NB4 (cell line): Measurements from ENCODE around the gene FAM47E.
"Not testable (repeated sequence)": the region's sequence is repeated elsewhere in the genome, so short reads cannot be mapped to it uniquely, and the experiment has no call there.

ENCODE experiments used
- DNase-seq: peaks from one replicate; pipeline ENCODE4 v3.0.0; 2010; ENCODE audit warnings: low read depth
- H3K4me3 ChIP-seq: one replicate; pipeline ENCODE4 v1.5.1; 2011; ENCODE audit warnings: mild to moderate bottlenecking, low read depth, low read length, moderate library complexity
- CTCF ChIP-seq: IDR thresholded peaks from one replicate; pipeline ENCODE4 v1.5.1; 2012; ENCODE audit warnings: low read depth, low read length
- MYC ChIP-seq: IDR thresholded peaks from 2 replicates; pipeline ENCODE4 v1.6.1; 2011; ENCODE audit warnings: low read depth, low read length
- POLR2A ChIP-seq: IDR thresholded peaks from 2 replicates; pipeline ENCODE4 v1.6.1; 2011; ENCODE audit warnings: mild to moderate bottlenecking; ENCODE audit not compliant: insufficient read length; ENCODE audit errors: extremely low read depth
- TF ChIP-seq, protein P1 (sequence below): IDR thresholded peaks from 2 replicates; pipeline ENCODE4 v1.6.1; 2011; ENCODE audit warnings: low read depth, low read length

Gene FAM47E

DNA sequence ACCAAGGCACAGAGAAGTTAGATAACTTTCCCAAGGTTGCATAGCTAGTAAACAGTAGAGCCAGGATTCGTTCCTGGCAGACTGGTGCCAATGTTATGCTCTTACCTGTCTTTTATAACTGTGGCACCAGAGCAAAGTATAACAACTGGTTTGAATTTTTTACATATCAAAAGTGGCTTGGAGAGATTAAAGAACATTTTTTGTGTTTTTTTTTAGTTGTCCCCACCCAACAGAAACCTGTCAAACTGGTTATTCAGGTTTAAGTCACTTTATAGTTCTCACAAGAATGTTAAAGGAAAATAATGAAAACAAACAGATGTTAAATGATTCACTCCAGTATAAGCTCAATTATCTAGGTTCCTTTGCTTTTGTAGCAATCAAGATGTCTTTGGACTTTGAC, 15.6 kb upstream of the FAM47E start:
- TF ChIP-seq CTCF = no peak
- TF ChIP-seq, protein P1, sequence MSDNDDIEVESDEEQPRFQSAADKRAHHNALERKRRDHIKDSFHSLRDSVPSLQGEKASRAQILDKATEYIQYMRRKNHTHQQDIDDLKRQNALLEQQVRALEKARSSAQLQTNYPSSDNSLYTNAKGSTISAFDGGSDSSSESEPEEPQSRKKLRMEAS = no peak
- TF ChIP-seq POLR2A = no peak
- TF ChIP-seq MYC = no peak
- no peak overlapping the region for H3K4me3 ChIP-seq
- DNase-seq = no peak

GRCh38 chr4:76238236-76238635, 13.3 kb upstream of the FAM47E start:
- no peak for DNase-seq
- TF ChIP-seq, protein P1 = no peak
- no peak for TF ChIP-seq MYC
- H3K4me3 ChIP-seq = no peak overlapping the region

- no peak overlapping the region for H3K4me3 ChIP-seq
- no peak for DNase-seq
- TF ChIP-seq POLR2A (no peak), CTCF (no peak), MYC (no peak)
- TF ChIP-seq, protein P1 = no peak
Observed at GRCh38 chr4:76238701-76239100, 12.8 kb upstream of the FAM47E start.

DNA sequence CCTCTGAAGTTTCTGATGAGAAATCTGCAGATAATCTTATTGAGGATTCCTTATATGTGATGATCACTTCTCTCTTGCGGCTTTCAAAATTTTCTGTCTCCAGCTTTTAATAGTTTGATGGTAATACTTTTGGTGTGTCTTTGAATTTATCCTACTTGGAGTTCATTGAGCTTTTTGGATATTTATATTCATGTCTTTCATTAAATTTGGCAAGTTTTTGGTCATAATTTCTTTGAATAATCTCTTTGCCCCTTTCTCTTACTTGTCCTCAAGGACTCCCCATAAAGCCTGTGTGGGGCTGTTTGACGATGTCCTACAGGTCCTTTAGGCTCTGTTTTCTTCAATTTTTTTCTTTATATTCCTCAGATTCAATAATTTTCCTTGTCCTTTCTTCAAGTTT, 11.3 kb upstream of the FAM47E start:
- DNase-seq = no peak
- H3K4me3 ChIP-seq = no peak overlapping the region
- TF ChIP-seq, protein P1 = no peak
- TF ChIP-seq CTCF = no peak
- TF ChIP-seq POLR2A = no peak
- no peak for TF ChIP-seq MYC

GRCh38 chr4:76243877-76244276, 7.6 kb upstream of the FAM47E start:
- not testable (repeated sequence) for DNase-seq

GRCh38 chr4:76246025-76246424, 5.5 kb upstream of the FAM47E start:
- TF ChIP-seq, protein P1 = no peak
- TF ChIP-seq CTCF (no peak), POLR2A (no peak), MYC (no peak)
- H3K4me3 ChIP-seq = no peak overlapping the region
- no peak for DNase-seq

More at GRCh38 chr4:76243877-76244276, 7.6 kb upstream of the FAM47E start:
- not testable (repeated sequence) for H3K4me3 ChIP-seq

GRCh38 chr4:76246852-76247251, 4.7 kb upstream of the FAM47E start:
- H3K4me3 ChIP-seq = no peak overlapping the region
- TF ChIP-seq POLR2A = no peak
- TF ChIP-seq, protein P1 = no peak
- no peak for DNase-seq
